ENCODE measurements around the gene PTPRN. TPM values are rescaled to one million over a fixed set of nuclear protein-coding genes. Genes with fewer than 3 reads are reported as not detected.

PTPRN gene
- total and polyA plus RNA-seq, 2 of the 4 experiments (the other 2 are of a cell fraction): 5.2 to 22.0 TPM

- CTCF ChIA-PET: interaction anchor here (1.1 kb wide), 1 partner anchor 8 kb away, joined by 3 read pairs; no protein-coding TSS in a partner anchor
- peak overlapping the region; percentile 54 for H2BK5ac ChIP-seq (ENCODE audit: low read depth, low read length, poor library complexity, severe bottlenecking)
- no peak overlapping the region for H3K56ac ChIP-seq (ENCODE audit: extremely low read depth, insufficient read depth, low read length)
- H3K27me3 ChIP-seq (ENCODE audit: control insufficient read depth, insufficient read depth, low read length): no peaks in the 10 kb centered on the region; the same call in 1 of the 2 replicates
- 1% methylated on average over 15 of the region's 45 CpGs; no CpG with 5 or more reads in 1 of the 2 experiments for WGBS, 2 experiments (ENCODE audit: extremely low coverage in 2 of 2, insufficient read length in 1 of 2)
- H3K79me1 ChIP-seq (ENCODE audit: low read depth in 1 of 2, low read length in 2 of 2): no peaks in the 10 kb centered on the region
- H3K9me3 ChIP-seq (ENCODE audit: control insufficient read depth, insufficient read depth, low read length): no peaks in the 10 kb centered on the region
- H3K4me1 ChIP-seq (ENCODE audit: control insufficient read depth, insufficient read depth, low read length): peaks cover 6% of the 10 kb centered on the region; the same call in 1 of the 2 replicates
- H4K91ac ChIP-seq (ENCODE audit: insufficient read depth, low read depth, low read length): 0 out of 2 replicates have a peak overlapping the region, but pooled peaks have one; percentile 23
- H3K14ac ChIP-seq (replicated peaks; ENCODE audit: low read depth, low read length): no peak overlapping the region
- H3K27ac ChIP-seq (ENCODE audit: insufficient read depth, low read length): peak overlapping the region; percentile 32; the same call in 1 of the 2 replicates
- H3K36me3 ChIP-seq (ENCODE audit: control insufficient read depth, insufficient read depth, low read length): no peaks in the 10 kb centered on the region
- peak overlapping the region; percentile 87 for H2AK9ac ChIP-seq (replicated peaks; ENCODE audit: low read depth, low read length, poor library complexity)
- 0 out of 2 replicates have a peak, but pooled peaks have one; percentile 13 for TF ChIP-seq POLR2A (IDR thresholded peaks at IDR 0.05; ENCODE audit: low read depth, low read length)
- peak; percentile 16; the same call in 1 of the 2 replicates for TF ChIP-seq MAZ (IDR thresholded peaks at IDR 0.05; ENCODE audit: borderline replicate concordance, low read depth, low read length)
- TF ChIP-seq SMC3 (IDR thresholded peaks at IDR 0.05; ENCODE audit: low read depth, low read length): no peak; the same call in 1 of the 2 replicates
- peak; percentile 66 for TF ChIP-seq FOS (IDR thresholded peaks at IDR 0.05; ENCODE audit: low read depth, low read length)
- TF ChIP-seq RAD21 (IDR thresholded peaks at IDR 0.05; ENCODE audit: low read length): no peak
- no peak for TF ChIP-seq CEBPB (IDR thresholded peaks at IDR 0.05; ENCODE audit: low read depth, low read length)
- peak; percentile 89 for TF ChIP-seq RCOR1 (IDR thresholded peaks at IDR 0.05; ENCODE audit: insufficient replicate concordance, low read length)
- TF ChIP-seq MXI1 (IDR thresholded peaks at IDR 0.05; ENCODE audit: borderline replicate concordance, low read depth, low read length): peak; percentile 80
- TF ChIP-seq CTCF (conservative IDR thresholded peaks at IDR 0.05; ENCODE audit: low read depth, low read length): no peak
- peak overlapping the region; percentile 17; the same call in 1 of the 2 replicates for H3K4ac ChIP-seq (ENCODE audit: low read depth, low read length)
- no peak overlapping the region for H3K23ac ChIP-seq (ENCODE audit: low read depth, low read length)
- H4K5ac ChIP-seq (ENCODE audit: low read depth, low read length): no peak overlapping the region
- peak overlapping the region; percentile 58; the same call in 1 of the 2 replicates for H2AK5ac ChIP-seq (ENCODE audit: low read depth, low read length)
- in situ Hi-C loops (cut with MboI; ENCODE audit: low sequenced_read_pairs): no loop called here
- no peak overlapping the region for H3K18ac ChIP-seq (ENCODE audit: low read depth, low read length)
- peak overlapping the region; percentile 8; the same call in 1 of the 2 replicates for H3K9ac ChIP-seq (ENCODE audit: low read depth, low read length)
- H3K4me3 ChIP-seq (ENCODE audit: insufficient read depth, low read depth, low read length): peak overlapping the region; percentile 59
- peaks cover 7% of the 10 kb centered on the region for H4K20me1 ChIP-seq (ENCODE audit: insufficient read depth, low read length)
- DNase-seq (peak; percentile 65), ATAC-seq (ENCODE audit: low read depth) (peak; percentile 98)
- no peak overlapping the region for H2BK15ac ChIP-seq (ENCODE audit: low read depth, low read length)
- dilution Hi-C loops (cut with HindIII; ENCODE audit: low sequenced_read_pairs, unreplicated experiment): no loop called here
- H3K9me1 ChIP-seq (ENCODE audit: insufficient read depth, low read length): no peaks in the 10 kb centered on the region
- no peak overlapping the region for H2BK20ac ChIP-seq (ENCODE audit: low read depth, low read length)
- POLR2A ChIA-PET (ENCODE audit: unreplicated experiment): no interaction called here
- peak overlapping the region; percentile 32 for H2BK120ac ChIP-seq (ENCODE audit: low read depth, low read length)
- no TSS peak for BruUV-seq (replicated peaks)
- H4K8ac ChIP-seq (ENCODE audit: low read depth in 2 of 2, low read length in 2 of 2): no peak overlapping the region
- peak overlapping the region; percentile 85 for H3K4me2 ChIP-seq (ENCODE audit: low read depth, low read length)
- H2AFZ ChIP-seq (replicated peaks; ENCODE audit: low read length, poor library complexity): peak overlapping the region; percentile 90
- intact Hi-C loops (cut with micrococcal nuclease): loop anchor here (5.0 kb wide), 1 partner anchor 34 kb away; no protein-coding TSS in a partner anchor
These were observed 779 bp downstream of the PTPRN start for GRCh38 chr2:219308142-219309101.
